ENCODE measurements around the gene SLC35E1.

SLC35E1 gene

DNA sequence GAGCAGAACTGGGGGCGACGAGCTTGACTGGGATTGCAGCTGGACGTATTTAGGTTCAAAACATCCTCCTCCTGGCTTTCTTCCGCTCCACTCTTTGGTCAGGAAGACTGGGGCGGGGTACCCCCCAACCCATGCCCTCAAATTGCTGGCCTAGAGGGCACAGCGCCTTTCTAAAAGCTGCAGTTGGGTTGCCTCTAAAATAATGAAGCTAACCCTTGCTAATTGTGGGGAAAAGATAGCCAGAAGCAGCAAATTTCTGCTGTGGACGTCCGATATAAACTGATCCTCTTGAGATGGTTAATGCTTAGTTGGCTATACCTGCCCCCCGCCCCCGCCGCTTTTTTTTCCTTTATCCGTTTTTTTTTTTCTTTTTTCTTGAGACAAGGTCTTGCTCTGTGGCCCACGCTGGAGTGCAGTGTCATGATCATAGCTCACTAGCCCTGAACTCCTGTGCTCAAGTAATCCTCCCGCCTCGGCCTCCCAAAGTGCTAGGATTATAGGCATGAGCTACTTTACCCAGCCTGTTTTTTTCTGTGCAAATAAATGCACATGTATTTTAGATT, 29.2 kb downstream of the SLC35E1 start:
- TF ChIP-seq CTCF (IDR thresholded peaks at IDR 0.05; ENCODE audit: insufficient read depth, missing control alignments) = no peak
- no peak for DNase-seq (ENCODE audit: insufficient read length, low spot score)
- FAIRE-seq = no peak

GRCh38 chr19:16542045-16542909, 29.9 kb downstream of the SLC35E1 start, which contains the start of gene CHERP:
Gene CHERP (minus strand): TSS chr19:16542437. CDS start chr19:16542378, 59 bp downstream.
- peak; percentile 67 for DNase-seq (ENCODE audit: insufficient read length, low spot score)
- no peak for FAIRE-seq
- no peak for TF ChIP-seq CTCF (IDR thresholded peaks at IDR 0.05; ENCODE audit: insufficient read depth, missing control alignments)

GRCh38 chr19:16541526-16542044, 30.6 kb downstream of the SLC35E1 start:
- DNase-seq (ENCODE audit: insufficient read length, low spot score) (no peak), FAIRE-seq (no peak)
- no peak for TF ChIP-seq CTCF (IDR thresholded peaks at IDR 0.05; ENCODE audit: insufficient read depth, missing control alignments)

DNA sequence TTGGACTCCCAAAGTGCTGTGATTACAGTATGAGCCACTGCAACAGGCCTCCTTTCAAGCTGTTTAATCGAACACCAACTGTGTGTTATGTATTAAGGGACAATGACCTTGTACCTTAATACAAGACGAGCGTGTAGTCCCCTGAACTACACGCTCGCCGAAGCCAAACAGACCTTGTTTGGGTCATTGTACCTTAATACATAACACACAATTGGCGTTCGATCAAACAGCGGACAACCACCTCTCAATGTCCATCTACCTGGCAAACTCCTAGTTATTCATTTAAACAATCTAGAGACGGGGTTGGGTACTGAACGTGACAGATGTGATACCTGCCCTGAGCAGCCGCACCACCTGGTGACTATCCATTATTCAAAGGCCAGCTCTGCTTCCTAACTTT, 31.3 kb downstream of the SLC35E1 start:
- FAIRE-seq = no peak
- DNase-seq (ENCODE audit: insufficient read length, low spot score) = no peak
- TF ChIP-seq CTCF (IDR thresholded peaks at IDR 0.05; ENCODE audit: insufficient read depth, missing control alignments) = no peak

DNA sequence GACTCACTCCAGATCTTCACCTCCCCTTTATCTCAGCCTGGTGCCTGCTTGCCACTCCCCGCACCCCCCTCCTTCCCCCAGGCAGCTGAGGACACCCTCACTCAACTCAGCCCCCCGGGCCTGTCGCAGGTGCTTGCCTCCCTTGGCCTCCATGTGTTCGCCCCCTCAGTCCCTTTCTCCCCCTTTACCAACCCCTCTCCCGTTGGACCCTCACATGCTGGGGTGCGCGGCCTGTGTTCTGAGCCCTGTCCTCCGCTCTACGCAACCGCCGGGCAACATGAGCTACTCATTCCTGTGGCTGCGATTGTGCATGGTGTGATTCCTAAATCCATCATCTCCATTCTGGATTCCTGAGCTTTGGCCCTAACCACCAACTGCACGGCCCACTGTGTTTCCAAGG, 35.1 kb downstream of the SLC35E1 start:
- no peak for FAIRE-seq
- TF ChIP-seq CTCF (IDR thresholded peaks at IDR 0.05; ENCODE audit: insufficient read depth, missing control alignments) = no peak
- DNase-seq (ENCODE audit: insufficient read length, low spot score) = no peak

DNA sequence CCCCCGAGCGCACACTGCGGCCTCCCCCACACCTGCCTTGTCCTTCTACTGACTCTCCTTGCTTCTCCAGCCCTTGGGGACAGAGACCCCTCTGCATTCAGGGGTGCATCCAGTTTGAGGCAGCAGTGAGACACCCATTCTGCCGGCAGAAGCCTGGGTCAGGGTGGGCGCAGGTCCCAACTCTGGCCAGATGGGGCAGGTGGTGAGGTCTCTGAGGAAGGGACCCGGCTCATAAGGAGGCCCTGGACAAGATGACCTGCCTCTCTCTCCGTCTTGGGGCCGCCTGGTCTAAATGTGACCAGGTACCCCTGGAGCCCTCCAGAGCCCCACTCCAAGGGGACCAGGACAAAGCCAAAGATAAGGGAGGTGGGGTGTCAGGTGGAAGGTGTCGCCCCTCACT, 36.1 kb downstream of the SLC35E1 start:
- no peak for TF ChIP-seq CTCF (IDR thresholded peaks at IDR 0.05; ENCODE audit: insufficient read depth, missing control alignments)
- no peak for DNase-seq (ENCODE audit: insufficient read length, low spot score)
- FAIRE-seq = no peak

- no peak for DNase-seq (ENCODE audit: insufficient read length, low spot score)
- TF ChIP-seq CTCF (IDR thresholded peaks at IDR 0.05; ENCODE audit: insufficient read depth, missing control alignments) = no peak
- no peak for FAIRE-seq
Measured at GRCh38 chr19:16535381-16535780, 36.8 kb downstream of the SLC35E1 start.
